Gastrocnemius medialis (tissue), 4 donors: ENCODE data around the gene KRT9.

Experiments used
- POLR2A ChIP-seq, 2 donors: fragments of 450-650 bp; IDR thresholded peaks; one replicate each; pipeline ENCODE4 v1.6.1; 2017; ENCODE audit warnings: antibody characterized with exemption in 2 of 2, mild to moderate bottlenecking in 2 of 2, moderate library complexity in 2 of 2
- TF ChIP-seq, protein P1 (sequence below), 5 experiments: fragments of 450-650 bp in 3 of 5; fragments of 200-600 bp in 2 of 5; sonication (generic) in 2 of 5; IDR thresholded peaks in 4 of 5; conservative IDR thresholded peaks in 1 of 5; 1 replicate in 4 of 5; 2 replicates in 1 of 5; pipeline ENCODE4 v1.5.1; 2016 to 2019; ENCODE audit warnings: antibody characterized with exemption in 5 of 5, mild to moderate bottlenecking in 3 of 5, moderate library complexity in 3 of 5

GRCh38 chr17:41545829-41546410 lies 25.9 kb downstream of the KRT9 start:
- TF ChIP-seq, protein P1, sequence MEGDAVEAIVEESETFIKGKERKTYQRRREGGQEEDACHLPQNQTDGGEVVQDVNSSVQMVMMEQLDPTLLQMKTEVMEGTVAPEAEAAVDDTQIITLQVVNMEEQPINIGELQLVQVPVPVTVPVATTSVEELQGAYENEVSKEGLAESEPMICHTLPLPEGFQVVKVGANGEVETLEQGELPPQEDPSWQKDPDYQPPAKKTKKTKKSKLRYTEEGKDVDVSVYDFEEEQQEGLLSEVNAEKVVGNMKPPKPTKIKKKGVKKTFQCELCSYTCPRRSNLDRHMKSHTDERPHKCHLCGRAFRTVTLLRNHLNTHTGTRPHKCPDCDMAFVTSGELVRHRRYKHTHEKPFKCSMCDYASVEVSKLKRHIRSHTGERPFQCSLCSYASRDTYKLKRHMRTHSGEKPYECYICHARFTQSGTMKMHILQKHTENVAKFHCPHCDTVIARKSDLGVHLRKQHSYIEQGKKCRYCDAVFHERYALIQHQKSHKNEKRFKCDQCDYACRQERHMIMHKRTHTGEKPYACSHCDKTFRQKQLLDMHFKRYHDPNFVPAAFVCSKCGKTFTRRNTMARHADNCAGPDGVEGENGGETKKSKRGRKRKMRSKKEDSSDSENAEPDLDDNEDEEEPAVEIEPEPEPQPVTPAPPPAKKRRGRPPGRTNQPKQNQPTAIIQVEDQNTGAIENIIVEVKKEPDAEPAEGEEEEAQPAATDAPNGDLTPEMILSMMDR (IDR thresholded peaks at IDR 0.05 in 4 of 5, conservative IDR thresholded peaks at IDR 0.05 in 1 of 5), result no peak
- no peak for TF ChIP-seq POLR2A (IDR thresholded peaks at IDR 0.05)
